Karpas-422 (cell line): Measurements from ENCODE around the gene NLGN3. TPM values are rescaled to one million over a fixed set of nuclear protein-coding genes. Genes with fewer than 3 reads are reported as not detected.

Experiments used
- DNase-seq: peaks from one replicate; pipeline ENCODE4 v3.0.0-alpha.2; 2015
- H2AFZ ChIP-seq: fragments of 200-600 bp; sonication (generic); 2 replicates; pipeline ENCODE4 v1.6.1; 2014; ENCODE audit warnings: antibody characterized with exemption, low read length, mixed read lengths
- H3K27ac ChIP-seq: fragments of 200-600 bp; sonication (generic); 2 replicates; pipeline ENCODE4 v1.5.1; 2014; ENCODE audit warnings: mild to moderate bottlenecking, low read length, moderate library complexity
- H3K27me3 ChIP-seq: fragments of 200-600 bp; sonication (generic); 2 replicates; pipeline ENCODE4 v1.6.1; 2014; ENCODE audit warnings: low read length, mixed read lengths
- H3K36me3 ChIP-seq: fragments of 200-600 bp; sonication (generic); 2 replicates; pipeline ENCODE4 v1.6.1; 2014; ENCODE audit warnings: low read length, mixed read lengths; ENCODE audit not compliant: insufficient read depth
- H3K4me1 ChIP-seq: fragments of 200-600 bp; sonication (generic); 2 replicates; pipeline ENCODE4 v1.6.1; 2014; ENCODE audit warnings: mild to moderate bottlenecking, low read length, mixed read lengths
- H3K4me2 ChIP-seq: fragments of 200-600 bp; sonication (generic); 2 replicates; pipeline ENCODE4 v1.6.1; 2014; ENCODE audit warnings: low read length, low read depth, mild to moderate bottlenecking; ENCODE audit not compliant: poor library complexity, severe bottlenecking
- H3K4me3 ChIP-seq: fragments of 200-600 bp; sonication (generic); 2 replicates; pipeline ENCODE4 v1.5.1; 2014; ENCODE audit warnings: mild to moderate bottlenecking, antibody characterized with exemption, low read length, mixed read lengths
- H3K79me2 ChIP-seq: fragments of 200-600 bp; sonication (generic); 2 replicates; pipeline ENCODE4 v1.6.1; 2014; ENCODE audit warnings: mild to moderate bottlenecking, low read length, mixed read lengths
- H3K9ac ChIP-seq: fragments of 200-600 bp; sonication (generic); 2 replicates; pipeline ENCODE4 v1.6.0; 2014; ENCODE audit warnings: low read length
- H3K9me2 ChIP-seq: fragments of 200-600 bp; sonication (generic), shearing (Covaris generic); replicated peaks from 2 replicates; pipeline ENCODE4 v1.6.0; 2014; ENCODE audit warnings: mild to moderate bottlenecking, low read length, moderate library complexity; ENCODE audit not compliant: insufficient read depth
- H3K9me3 ChIP-seq: fragments of 300-700, 200-600 bp; sonication (generic); 2 replicates; pipeline ENCODE4 v1.6.1; 2014; ENCODE audit warnings: low read length, mixed read lengths
- H4K20me1 ChIP-seq: fragments of 200-600 bp; sonication (generic); 2 replicates; pipeline ENCODE4 v1.6.1; 2014; ENCODE audit warnings: mild to moderate bottlenecking, antibody characterized with exemption, low read length, low read depth; ENCODE audit not compliant: insufficient read depth
- total RNA-seq: library from RNA; depleted of rRNA; stranded (reverse); fragments of >200 nt; shearing (Covaris generic); gene quantifications from 2 replicates; pipeline ENCODE4 v1.2.3, GENCODE V29; 2014; ENCODE audit warnings: low replicate concordance

The NLGN3 gene
- total RNA-seq, 1 experiment from 2014 or later = 0.86 TPM

GRCh38 chrX:71191248-71191647 lies 46.6 kb downstream of the NLGN3 start:
- Histone ChIP-seq H3K79me2 (peaks cover 14% of the 10 kb centered on the region), H3K27ac (no peak overlapping the region), H3K4me3 (no peak overlapping the region), H3K27me3 (no peaks in the 10 kb centered on the region), H3K4me1 (peaks cover 4% of the 10 kb centered on the region), H4K20me1 (no peaks in the 10 kb centered on the region), H3K4me2 (no peak overlapping the region), H3K36me3 (no peaks in the 10 kb centered on the region), H2AFZ (no peak overlapping the region), H3K9me2 (no peaks in the 10 kb centered on the region), H3K9ac (no peak overlapping the region), H3K9me3 (no peaks in the 10 kb centered on the region)
- no peak for DNase-seq

- Histone ChIP-seq H4K20me1 (no peaks in the 10 kb centered on the region), H3K9me2 (no peaks in the 10 kb centered on the region), H3K27ac (peak overlapping the region; percentile 26; the same call in 1 of the 2 replicates), H3K4me2 (peak overlapping the region; percentile 70), H3K9ac (peak overlapping the region; percentile 63), H3K36me3 (no peaks in the 10 kb centered on the region), H3K4me3 (peak overlapping the region; percentile 63), H2AFZ (0 out of 2 replicates have a peak overlapping the region, but pooled peaks have one; percentile 7), H3K79me2 (peaks cover 24% of the 10 kb centered on the region), H3K4me1 (peaks cover 15% of the 10 kb centered on the region), H3K9me3 (no peaks in the 10 kb centered on the region), H3K27me3 (no peaks in the 10 kb centered on the region)
- DNase-seq = no peak
Observed at GRCh38 chrX:71195964-71196649, 51.5 kb downstream of the NLGN3 start.

GRCh38 chrX:71198066-71198465 lies 53.4 kb downstream of the NLGN3 start:
- H2AFZ ChIP-seq = 0 out of 2 replicates have a peak overlapping the region, but pooled peaks have one; percentile 77
- H3K9me3 ChIP-seq = no peaks in the 10 kb centered on the region
- H3K9ac ChIP-seq = peak overlapping the region; percentile 75
- peaks cover 15% of the 10 kb centered on the region for H3K4me1 ChIP-seq
- no peaks in the 10 kb centered on the region for H4K20me1 ChIP-seq
- no peaks in the 10 kb centered on the region for H3K27me3 ChIP-seq
- peaks cover 24% of the 10 kb centered on the region for H3K79me2 ChIP-seq
- no peaks in the 10 kb centered on the region for H3K36me3 ChIP-seq
- H3K4me3 ChIP-seq = peak overlapping the region; percentile 73
- no peaks in the 10 kb centered on the region for H3K9me2 ChIP-seq
- DNase-seq = peak; percentile 82
- peak overlapping the region; percentile 70 for H3K4me2 ChIP-seq
- peak overlapping the region; percentile 65 for H3K27ac ChIP-seq

GRCh38 chrX:71199252-71200008 lies 54.8 kb downstream of the NLGN3 start:
- DNase-seq = no peak
- H3K79me2 ChIP-seq = peaks cover 22% of the 10 kb centered on the region
- H3K4me2 ChIP-seq = no peak overlapping the region

GRCh38 chrX:71210816-71211215 lies 66.2 kb downstream of the NLGN3 start:
- Histone ChIP-seq H3K9me2 (no peaks in the 10 kb centered on the region), H3K27me3 (no peaks in the 10 kb centered on the region), H3K36me3 (no peaks in the 10 kb centered on the region), H3K9ac (no peak overlapping the region), H3K4me1 (no peaks in the 10 kb centered on the region), H2AFZ (no peak overlapping the region), H3K9me3 (no peaks in the 10 kb centered on the region), H3K4me3 (no peak overlapping the region), H3K27ac (no peak overlapping the region), H4K20me1 (no peaks in the 10 kb centered on the region), H3K79me2 (no peaks in the 10 kb centered on the region), H3K4me2 (no peak overlapping the region)
- no peak for DNase-seq

More at GRCh38 chrX:71199252-71200008, 54.8 kb downstream of the NLGN3 start:
- no peak overlapping the region for H3K27ac ChIP-seq
- H3K9me3 ChIP-seq = no peaks in the 10 kb centered on the region
- H3K27me3 ChIP-seq = no peaks in the 10 kb centered on the region
- no peaks in the 10 kb centered on the region for H3K9me2 ChIP-seq
- H2AFZ ChIP-seq = no peak overlapping the region
- H3K4me3 ChIP-seq = no peak overlapping the region
- H3K9ac ChIP-seq = no peak overlapping the region
- H3K4me1 ChIP-seq = peaks cover 15% of the 10 kb centered on the region
- no peaks in the 10 kb centered on the region for H3K36me3 ChIP-seq
- H4K20me1 ChIP-seq = no peaks in the 10 kb centered on the region

GRCh38 chrX:71212536-71212935 lies 67.9 kb downstream of the NLGN3 start:
- Histone ChIP-seq H3K27ac (no peak overlapping the region), H3K4me1 (no peaks in the 10 kb centered on the region), H3K27me3 (no peaks in the 10 kb centered on the region), H3K4me2 (no peak overlapping the region), H3K9me2 (no peaks in the 10 kb centered on the region), H3K4me3 (no peak overlapping the region), H3K9me3 (no peaks in the 10 kb centered on the region), H3K79me2 (no peaks in the 10 kb centered on the region), H3K36me3 (no peaks in the 10 kb centered on the region), H4K20me1 (no peaks in the 10 kb centered on the region), H3K9ac (no peak overlapping the region), H2AFZ (no peak overlapping the region)
- DNase-seq = no peak

GRCh38 chrX:71214152-71214551 lies 69.5 kb downstream of the NLGN3 start:
- Histone ChIP-seq H3K9ac (no peak overlapping the region), H3K4me3 (no peak overlapping the region), H2AFZ (no peak overlapping the region)

GRCh38 chrX:71214604-71215337 lies 70.1 kb downstream of the NLGN3 start:
- no peak overlapping the region for H3K9ac ChIP-seq
- H3K79me2 ChIP-seq = no peaks in the 10 kb centered on the region
- no peaks in the 10 kb centered on the region for H3K27me3 ChIP-seq
- no peaks in the 10 kb centered on the region for H4K20me1 ChIP-seq
- H3K4me2 ChIP-seq = no peak overlapping the region
- no peaks in the 10 kb centered on the region for H3K36me3 ChIP-seq
- H3K9me2 ChIP-seq = no peaks in the 10 kb centered on the region
- H3K4me3 ChIP-seq = no peak overlapping the region
- no peak for DNase-seq
- no peaks in the 10 kb centered on the region for H3K4me1 ChIP-seq
- no peak overlapping the region for H3K27ac ChIP-seq
- no peaks in the 10 kb centered on the region for H3K9me3 ChIP-seq
- no peak overlapping the region for H2AFZ ChIP-seq

More at GRCh38 chrX:71214152-71214551, 69.5 kb downstream of the NLGN3 start:
- Histone ChIP-seq H3K27me3 (no peaks in the 10 kb centered on the region), H3K4me1 (no peaks in the 10 kb centered on the region), H3K79me2 (no peaks in the 10 kb centered on the region), H3K4me2 (no peak overlapping the region), H3K9me3 (no peaks in the 10 kb centered on the region), H3K36me3 (no peaks in the 10 kb centered on the region), H3K9me2 (no peaks in the 10 kb centered on the region), H4K20me1 (no peaks in the 10 kb centered on the region), H3K27ac (no peak overlapping the region)
- no peak for DNase-seq
